NB4 (cell line): ENCODE results near the gene ITGA6.

Experiments
- DNase-seq: peaks from one replicate; pipeline ENCODE4 v3.0.0; 2010; ENCODE audit warnings: low read depth
- H3K4me3 ChIP-seq: one replicate; pipeline ENCODE4 v1.5.1; 2011; ENCODE audit warnings: mild to moderate bottlenecking, low read depth, low read length, moderate library complexity
- MAX ChIP-seq: IDR thresholded peaks from 2 replicates; pipeline ENCODE4 v1.6.1; 2011; ENCODE audit warnings: low read depth, low read length
- MYC ChIP-seq: IDR thresholded peaks from 2 replicates; pipeline ENCODE4 v1.6.1; 2011; ENCODE audit warnings: low read depth, low read length
- POLR2A ChIP-seq: IDR thresholded peaks from 2 replicates; pipeline ENCODE4 v1.6.1; 2011; ENCODE audit warnings: mild to moderate bottlenecking; ENCODE audit not compliant: insufficient read length; ENCODE audit errors: extremely low read depth

The ITGA6 gene

DNA sequence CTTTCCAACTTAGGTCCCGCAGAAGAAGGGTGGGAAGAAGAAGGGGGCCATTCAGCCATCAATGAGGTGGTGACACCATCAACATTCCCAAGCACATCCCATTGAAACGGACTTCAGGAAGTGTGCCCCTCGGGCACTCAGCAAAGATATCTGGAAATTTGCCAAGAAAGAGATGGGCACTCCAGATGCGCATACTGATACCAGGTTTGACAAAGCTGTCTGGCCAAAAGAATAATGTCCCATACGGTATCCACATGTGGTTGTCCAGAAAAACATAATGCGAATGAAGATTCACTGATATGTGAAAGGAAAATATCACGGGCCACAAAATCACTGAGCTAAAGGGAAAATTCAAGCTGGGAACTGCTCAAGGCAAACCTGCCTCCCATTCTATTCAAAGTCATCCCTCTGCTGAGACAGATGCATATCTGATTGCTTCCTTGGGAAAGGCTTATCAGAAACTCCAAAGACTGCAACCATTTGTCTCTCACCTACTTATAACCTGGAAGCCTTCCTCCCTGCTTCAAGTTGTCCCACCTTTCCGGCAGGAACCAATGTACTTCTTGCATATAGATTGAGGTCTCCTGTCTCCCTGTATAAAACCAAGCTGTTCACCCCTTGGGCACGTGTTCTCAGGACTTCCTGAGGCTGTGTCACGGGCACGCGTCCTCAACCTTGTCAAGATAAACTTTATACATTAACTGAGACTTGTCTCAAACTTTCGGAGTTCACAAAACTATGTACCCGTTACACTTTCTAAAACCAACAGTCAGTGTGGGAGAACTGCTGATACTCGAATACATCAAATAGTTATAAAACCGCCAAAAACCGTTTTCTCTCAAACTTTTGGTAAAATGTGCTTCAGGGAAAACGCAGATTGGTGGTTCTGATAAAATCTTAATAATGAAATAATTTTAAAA, 127.2 kb downstream of the ITGA6 start:
- H3K4me3 ChIP-seq = peak overlapping the region; percentile 85
- TF ChIP-seq MAX (peak; percentile 29; the same call in 1 of the 2 replicates), POLR2A (no peak)
- peak; percentile 16 for DNase-seq

DNA sequence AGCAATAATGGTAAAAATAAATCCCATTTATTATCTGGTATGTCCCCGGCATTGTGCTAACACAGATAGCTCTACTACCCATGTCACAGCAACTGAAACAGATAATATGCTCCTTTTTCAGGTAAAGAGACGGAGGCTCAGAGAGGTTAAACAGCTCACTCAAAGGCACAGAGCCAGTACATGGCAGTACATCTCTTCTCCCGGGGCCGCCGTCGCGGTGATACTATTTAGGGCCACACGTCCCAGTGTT, 127.8 kb downstream of the ITGA6 start:
- DNase-seq = no peak
- no peak for TF ChIP-seq POLR2A
- peak; percentile 53; the same call in 1 of the 2 replicates for TF ChIP-seq MYC
- 0 out of 2 replicates have a peak, but pooled peaks have one; percentile 11 for TF ChIP-seq MAX
- peak overlapping the region; percentile 85 for H3K4me3 ChIP-seq
